ENCODE measurements around the gene PHB1. TPM values are rescaled to one million over a fixed set of nuclear protein-coding genes. Genes with fewer than 3 reads are reported as not detected.

Gene PHB1
- total and polyA plus RNA-seq, 12 donors: 107 to 317 (median 215) TPM

- intact Hi-C loops (cut with DNase I): loop anchor here in 2 of 10 donors (10.0 kb wide), 2 partner anchors 150 to 300 kb away; partner anchors contain the start of gene SLC35B1 (in 1 of the 2)
Measured at GRCh38 chr17:49404361-49404760, 10.3 kb downstream of the PHB1 start.

GRCh38 chr17:49403514-49404289 is 11.0 kb downstream of the PHB1 start:
- WGBS, 2 donors: 78 to 84% methylated on average over 10 of the region's 10 CpGs
- intact Hi-C loops (cut with DNase I): loop anchor here in 2 of 10 donors (10.0 kb wide), 2 partner anchors 151 to 301 kb away; partner anchors contain the start of gene SLC35B1 (in 1 of the 2)

More at GRCh38 chr17:49404361-49404760, 10.3 kb downstream of the PHB1 start:
- H3K4me3 ChIP-seq: no peak overlapping the region
- H3K9me3 ChIP-seq: no peaks in the 10 kb centered on the region
- no peak for ATAC-seq
- peaks cover 0 to 70% (median 52%) of the 10 kb centered on the region in 9 donors for H3K36me3 ChIP-seq
- peak overlapping the region in 1 of 10 donors; percentile 31 for H3K27ac ChIP-seq
- DNase-seq: no peak
- no peaks in the 10 kb centered on the region for H3K27me3 ChIP-seq
- no peak for TF ChIP-seq CTCF (IDR thresholded peaks at IDR 0.05)
- 89 to 90% methylated on average over 12 of the region's 12 CpGs for WGBS, 2 donors
- peaks cover 0 to 13% (median 4%) of the 10 kb centered on the region in 9 donors for H3K4me1 ChIP-seq

GRCh38 chr17:49402706-49403105 is 12.0 kb downstream of the PHB1 start:
- ATAC-seq: no peak
- Histone ChIP-seq H3K36me3 (peaks cover 0 to 53% (median 38%) of the 10 kb centered on the region in 9 donors), H3K27ac (no peak overlapping the region)

More at GRCh38 chr17:49403514-49404289, 11.0 kb downstream of the PHB1 start:
- no peak for ATAC-seq
- no peaks in the 10 kb centered on the region for H3K9me3 ChIP-seq
- DNase-seq: no peak
- H3K36me3 ChIP-seq: peaks cover 0 to 63% (median 46%) of the 10 kb centered on the region in 9 donors
- no peaks in the 10 kb centered on the region for H3K27me3 ChIP-seq
- peak overlapping the region in 1 of 10 donors; percentile 31 for H3K27ac ChIP-seq
- no peak overlapping the region for H3K4me3 ChIP-seq
- no peak for TF ChIP-seq CTCF (IDR thresholded peaks at IDR 0.05)
- H3K4me1 ChIP-seq: peaks cover 0 to 12% (median 4%) of the 10 kb centered on the region in 9 donors

More at GRCh38 chr17:49402706-49403105, 12.0 kb downstream of the PHB1 start:
- WGBS, 2 donors: 78% methylated on average over 6 of the region's 6 CpGs
- DNase-seq: no peak
- Histone ChIP-seq H3K4me1 (peaks cover 0 to 3% (median 0%) of the 10 kb centered on the region in 9 donors), H3K4me3 (no peak overlapping the region), H3K27me3 (no peaks in the 10 kb centered on the region), H3K9me3 (no peaks in the 10 kb centered on the region)
- TF ChIP-seq CTCF (IDR thresholded peaks at IDR 0.05): no peak
- intact Hi-C loops (cut with DNase I): loop anchor here in 2 of 10 donors (10.0 kb wide), 2 partner anchors 152 to 302 kb away; partner anchors contain the start of gene SLC35B1 (in 1 of the 2)
